CD4-positive, alpha-beta T cell treated with Interferon gamma for 1 hour (primary cell): ENCODE data around the gene TUBB1.

ENCODE experiments used
- DNase-seq: peaks from one replicate; pipeline ENCODE4 v3.0.0-alpha.2; 2020

Gene TUBB1

GRCh38 chr20:59044796-59045195 lies 25.6 kb downstream of the TUBB1 start:
- DNase-seq, result no peak

- no peak for DNase-seq
These were observed 27.6 kb downstream of the TUBB1 start for GRCh38 chr20:59046862-59047261.

- DNase-seq, result no peak
These were observed 28.9 kb downstream of the TUBB1 start for GRCh38 chr20:59047938-59048680.

GRCh38 chr20:59048681-59049030 lies 29.4 kb downstream of the TUBB1 start:
- no peak for DNase-seq

- DNase-seq, result no peak
These were observed 31.2 kb downstream of the TUBB1 start for GRCh38 chr20:59050437-59050836.

- DNase-seq, result no peak
These were observed 32.5 kb downstream of the TUBB1 start for GRCh38 chr20:59051666-59052185.

GRCh38 chr20:59055302-59055701 lies 36.1 kb downstream of the TUBB1 start:
- DNase-seq, result no peak

GRCh38 chr20:59062081-59062480 lies 42.9 kb downstream of the TUBB1 start:
- no peak for DNase-seq

- no peak for DNase-seq
These were observed 44.4 kb downstream of the TUBB1 start for GRCh38 chr20:59063358-59064213.

GRCh38 chr20:59064214-59064722 lies 45.0 kb downstream of the TUBB1 start:
- no peak for DNase-seq

GRCh38 chr20:59068534-59068933 lies 49.3 kb downstream of the TUBB1 start:
- DNase-seq, result no peak

GRCh38 chr20:59069026-59069425 lies 49.8 kb downstream of the TUBB1 start:
- DNase-seq, result no peak

- DNase-seq, result no peak
These were observed 52.0 kb downstream of the TUBB1 start for GRCh38 chr20:59071216-59071615.

- no peak for DNase-seq
These were observed 54.4 kb downstream of the TUBB1 start for GRCh38 chr20:59073582-59073981.

GRCh38 chr20:59074456-59074855 lies 55.2 kb downstream of the TUBB1 start:
- no peak for DNase-seq

- DNase-seq, result no peak
These were observed 56.8 kb downstream of the TUBB1 start for GRCh38 chr20:59075934-59076508.
